Panc1 (cell line): ENCODE measurements around the gene GH2. TPM values are rescaled to one million over a fixed set of nuclear protein-coding genes. Genes with fewer than 3 reads are reported as not detected.
"Not testable (repeated sequence)": the region's sequence is repeated elsewhere in the genome, so short reads cannot be mapped to it uniquely, and the experiment has no call there.

Source experiments
- ATAC-seq: fragments of 200-7000 bp; cut with Tn5 transposase; 2 replicates; pipeline ENCODE4 v1.9.1; 2020; ENCODE audit warnings: mild to moderate bottlenecking, moderate library complexity
- BruUV-seq: library from RNA; stranded (reverse); fragments of 400-500 nt; replicated peaks from 2 replicates; lab custom pipeline; 2021; lab: Mats Ljungman, UMichigan
- CTCF ChIA-PET: fragments of 300-600 bp; sonication (Branson Sonifier 250); formaldehyde crosslinking; loops from one replicate; lab custom pipeline; 2022; ENCODE audit warnings: antibody characterized with exemption; lab: Charles Lee
- POLR2A ChIA-PET: fragments of 300-600 bp; sonication (Branson Sonifier 250); formaldehyde crosslinking; loops from one replicate; lab custom pipeline; 2022; ENCODE audit warnings: antibody characterized with exemption; lab: Charles Lee
- DNase-seq: peaks from one replicate; pipeline ENCODE4 v3.0.0-alpha.2; 2010; ENCODE audit warnings: low read depth, low spot score
- H3K27ac ChIP-seq: 2 replicates; pipeline ENCODE4 v1.5.1; 2011; ENCODE audit warnings: mild to moderate bottlenecking, low read length, inconsistent platforms
- H3K27me3 ChIP-seq: fragments of 200-500 bp; sonication (Bioruptor generic); 2 replicates; pipeline ENCODE4 v1.6.0; 2014; ENCODE audit warnings: low read length, inconsistent platforms; ENCODE audit not compliant: control insufficient read depth, insufficient read depth
- H3K36me3 ChIP-seq: fragments of 200-500 bp; sonication (Bioruptor generic); 2 replicates; pipeline ENCODE4 v1.5.1; 2014; ENCODE audit warnings: inconsistent platforms, mild to moderate bottlenecking, low read length, moderate library complexity; ENCODE audit not compliant: control insufficient read depth, insufficient read depth
- H3K4me1 ChIP-seq: 2 replicates; pipeline ENCODE4 v1.5.1; 2011; ENCODE audit warnings: inconsistent platforms, mild to moderate bottlenecking, low read length, moderate library complexity; ENCODE audit not compliant: control insufficient read depth, insufficient read depth
- H3K4me3 ChIP-seq, 2 experiments: 2 replicates each; pipeline ENCODE4 v1.5.1; 2011 to 2012; ENCODE audit warnings: low read depth in 2 of 2, low read length in 2 of 2, mild to moderate bottlenecking in 2 of 2, inconsistent platforms in 1 of 2, moderate library complexity in 1 of 2
- H3K9me3 ChIP-seq: fragments of 200-500 bp; sonication (Bioruptor generic); 2 replicates; pipeline ENCODE4 v1.5.1; 2014; ENCODE audit warnings: low read depth, mild to moderate bottlenecking, inconsistent platforms, low read length, moderate library complexity; ENCODE audit not compliant: control insufficient read depth, insufficient read depth
- in situ Hi-C: cut with HindIII; loops from 2 replicates; pipeline ENCODE4 v1.10.0; 2016; ENCODE audit warnings: low sequenced_read_pairs, low pct_unique_long_range_greater_than_20kb
- intact Hi-C: fragments of 100-400 bp; cut with micrococcal nuclease; formaldehyde crosslinking; loops from one replicate; pipeline ENCODE4 v1.10.0; 2022; ENCODE audit not compliant: unreplicated experiment
- total RNA-seq: library from RNA; stranded (reverse); gene quantifications from one replicate; pipeline ENCODE4 v1.2.1, GENCODE V29; 2021; ENCODE audit not compliant: unreplicated experiment
- TF ChIP-seq, protein P1 (sequence below): fragments of 450-650 bp; IDR thresholded peaks from 2 replicates; pipeline ENCODE4 v1.5.1; 2017; ENCODE audit warnings: mild to moderate bottlenecking

Gene GH2
- total RNA-seq, 1 experiment from 2014 or later: not detected

- POLR2A ChIA-PET, H3K27me3 ChIP-seq, DNase-seq, H3K4me1 ChIP-seq, H3K9me3 ChIP-seq, H3K27ac ChIP-seq, intact Hi-C loops, H3K4me3 ChIP-seq, BruUV-seq, in situ Hi-C loops, H3K36me3 ChIP-seq: not testable (repeated sequence)
- 0 out of 2 replicates have a peak, but pooled peaks have one; percentile 60 for ATAC-seq
- CTCF ChIA-PET: interaction anchor here (1.1 to 1.2 kb wide), 2 partner anchors 17 to 18 kb away, joined by 3 to 4 read pairs; no protein-coding TSS in a partner anchor
- TF ChIP-seq, protein P1, sequence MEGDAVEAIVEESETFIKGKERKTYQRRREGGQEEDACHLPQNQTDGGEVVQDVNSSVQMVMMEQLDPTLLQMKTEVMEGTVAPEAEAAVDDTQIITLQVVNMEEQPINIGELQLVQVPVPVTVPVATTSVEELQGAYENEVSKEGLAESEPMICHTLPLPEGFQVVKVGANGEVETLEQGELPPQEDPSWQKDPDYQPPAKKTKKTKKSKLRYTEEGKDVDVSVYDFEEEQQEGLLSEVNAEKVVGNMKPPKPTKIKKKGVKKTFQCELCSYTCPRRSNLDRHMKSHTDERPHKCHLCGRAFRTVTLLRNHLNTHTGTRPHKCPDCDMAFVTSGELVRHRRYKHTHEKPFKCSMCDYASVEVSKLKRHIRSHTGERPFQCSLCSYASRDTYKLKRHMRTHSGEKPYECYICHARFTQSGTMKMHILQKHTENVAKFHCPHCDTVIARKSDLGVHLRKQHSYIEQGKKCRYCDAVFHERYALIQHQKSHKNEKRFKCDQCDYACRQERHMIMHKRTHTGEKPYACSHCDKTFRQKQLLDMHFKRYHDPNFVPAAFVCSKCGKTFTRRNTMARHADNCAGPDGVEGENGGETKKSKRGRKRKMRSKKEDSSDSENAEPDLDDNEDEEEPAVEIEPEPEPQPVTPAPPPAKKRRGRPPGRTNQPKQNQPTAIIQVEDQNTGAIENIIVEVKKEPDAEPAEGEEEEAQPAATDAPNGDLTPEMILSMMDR: peak; percentile 49
These were observed 25.5 kb upstream of the GH2 start for GRCh38 chr17:63907161-63907778.

DNA sequence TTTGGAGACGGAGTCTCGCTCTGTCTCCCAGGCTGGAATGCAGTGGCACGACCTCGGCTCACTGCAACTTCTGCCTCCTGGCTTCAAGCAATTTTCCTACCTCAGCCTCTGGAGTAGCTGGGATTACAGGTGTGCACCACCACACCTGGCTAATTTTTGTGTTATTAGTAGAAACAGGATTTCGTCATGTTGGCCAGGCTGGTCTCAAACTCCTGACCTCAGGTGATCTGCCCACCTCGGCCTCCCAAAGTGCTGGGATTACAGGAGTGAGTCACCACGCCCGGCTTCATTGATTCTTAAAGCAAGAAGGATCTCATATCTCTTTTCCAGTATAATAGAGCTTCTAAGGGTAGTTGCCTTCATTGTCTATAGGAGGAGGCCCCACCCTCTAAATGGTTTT lies 23.1 kb upstream of the GH2 start:
- intact Hi-C loops, POLR2A ChIA-PET, ATAC-seq, H3K27ac ChIP-seq, BruUV-seq, DNase-seq, H3K4me1 ChIP-seq, H3K27me3 ChIP-seq, in situ Hi-C loops, H3K36me3 ChIP-seq, H3K9me3 ChIP-seq, H3K4me3 ChIP-seq: not testable (repeated sequence)
- CTCF ChIA-PET: interaction anchor here (0.7 kb wide), 1 partner anchor 327 kb away, joined by 3 read pairs; no protein-coding TSS in a partner anchor

DNA sequence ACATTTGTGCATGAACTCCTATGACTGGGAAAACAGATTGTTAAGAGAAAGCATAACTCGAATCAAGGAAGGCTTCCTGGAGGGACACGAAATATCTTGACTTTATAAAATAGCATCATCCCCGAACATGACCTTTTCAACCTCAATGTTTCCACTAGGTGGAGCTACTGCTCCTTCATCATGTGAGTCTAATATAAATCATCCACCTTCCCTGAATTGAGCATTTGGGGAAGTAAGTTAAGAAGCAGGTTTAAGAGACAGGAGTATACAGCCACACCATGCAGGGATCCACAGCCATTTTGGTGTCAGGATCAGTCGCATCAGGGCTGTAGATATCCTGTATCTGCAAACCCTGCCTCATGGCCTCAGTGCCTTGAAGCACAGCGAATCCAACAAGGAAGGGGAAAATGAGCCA lies 22.1 kb upstream of the GH2 start:
- H3K4me3 ChIP-seq, intact Hi-C loops, DNase-seq, H3K27me3 ChIP-seq, in situ Hi-C loops, H3K9me3 ChIP-seq, H3K36me3 ChIP-seq, H3K4me1 ChIP-seq, H3K27ac ChIP-seq, BruUV-seq: not testable (repeated sequence)
- peak; percentile 69; the same call in 1 of the 2 replicates for ATAC-seq
- TF ChIP-seq, protein P1: peak; percentile 62
- ChIA-PET POLR2A (interaction anchor here (0.6 kb wide), 1 partner anchor 376 kb away, joined by 3 read pairs; no protein-coding TSS in a partner anchor), CTCF (interaction anchor here (0.6 to 0.7 kb wide), 2 partner anchors 60 to 328 kb away, joined by 3 read pairs; no protein-coding TSS in a partner anchor)

DNA sequence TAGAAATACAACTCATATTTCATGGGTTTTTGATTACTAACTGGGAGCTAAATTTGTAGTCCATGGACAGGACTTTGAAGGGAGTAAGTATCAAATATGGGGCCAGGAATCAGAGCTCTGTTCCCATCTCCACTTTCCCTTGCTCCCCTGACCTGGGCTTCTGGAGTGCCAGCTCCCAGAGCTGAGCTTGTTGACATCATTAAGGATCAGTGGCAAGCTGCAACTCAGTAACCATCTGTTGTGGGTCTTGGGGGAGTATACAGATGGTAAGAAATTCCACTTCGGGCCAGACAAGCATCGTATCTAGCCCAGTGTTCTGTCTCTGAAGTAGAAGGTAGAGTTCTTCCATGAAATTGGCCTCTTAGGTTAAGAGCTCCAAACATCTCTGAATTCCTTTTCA lies 20.2 kb upstream of the GH2 start:
- H3K27ac ChIP-seq, H3K4me1 ChIP-seq, DNase-seq, BruUV-seq, H3K4me3 ChIP-seq, in situ Hi-C loops, H3K27me3 ChIP-seq, H3K36me3 ChIP-seq, ATAC-seq, intact Hi-C loops, H3K9me3 ChIP-seq: not testable (repeated sequence)
- ChIA-PET CTCF (interaction anchor here (0.7 to 2.0 kb wide), 2 partner anchors 210 to 232 kb away, joined by 4 read pairs; no protein-coding TSS in a partner anchor), POLR2A (interaction anchor here (0.6 kb wide), 1 partner anchor 60 kb away, joined by 3 read pairs; no protein-coding TSS in a partner anchor)

- H3K27ac ChIP-seq, H3K4me1 ChIP-seq, H3K27me3 ChIP-seq, DNase-seq, POLR2A ChIA-PET, CTCF ChIA-PET, ATAC-seq, BruUV-seq, in situ Hi-C loops, H3K9me3 ChIP-seq, intact Hi-C loops, H3K4me3 ChIP-seq, H3K36me3 ChIP-seq: not testable (repeated sequence)
These were observed 17.4 kb upstream of the GH2 start for GRCh38 chr17:63898899-63899798.
